ENCODE results near the gene METTL15. TPM values are rescaled to one million over a fixed set of nuclear protein-coding genes. Genes with fewer than 3 reads are reported as not detected.

Gene METTL15
- total and polyA plus RNA-seq, 2 experiments from 2014 or later = 9.0 to 19.8 TPM

- H3K36me3 ChIP-seq (ENCODE audit: insufficient read depth) = no peaks in the 10 kb centered on the region
- H3K27ac Mint-ChIP-seq = no peak overlapping the region
- H3K27me3 Mint-ChIP-seq (ENCODE audit: insufficient read depth, low read depth, poor library complexity) = no peaks in the 10 kb centered on the region
- DNase-seq (ENCODE audit: low spot score) (no peak), ATAC-seq (no peak)
- no peaks in the 10 kb centered on the region for H3K4me1 ChIP-seq (ENCODE audit: insufficient read depth)
- H3K4me1 Mint-ChIP-seq = no peaks in the 10 kb centered on the region
- peaks cover under 1% of the 10 kb centered on the region; the same call in 2 of the 3 replicates for H3K36me3 Mint-ChIP-seq (ENCODE audit: low read depth)
- TF ChIP-seq EZH2 (IDR thresholded peaks at IDR 0.05; ENCODE audit: low read depth, unreplicated experiment) = no peak
- TF ChIP-seq NANOG (IDR thresholded peaks at IDR 0.05; ENCODE audit: borderline replicate concordance) = no peak
- no peak for TF ChIP-seq JUNB (IDR thresholded peaks at IDR 0.05; ENCODE audit: unreplicated experiment)
- TF ChIP-seq ETS1 (IDR thresholded peaks at IDR 0.05) = no peak
- TF ChIP-seq STAT1 (IDR thresholded peaks at IDR 0.05; ENCODE audit: unreplicated experiment) = no peak
- no peak for TF ChIP-seq ZNF462 (CRISPR knock-in tag; IDR thresholded peaks at IDR 0.05)
- no peak for TF ChIP-seq ZNF114 (CRISPR knock-in tag; IDR thresholded peaks at IDR 0.05)
- TF ChIP-seq EZH2phosphoT487 (IDR thresholded peaks at IDR 0.05; ENCODE audit: unreplicated experiment) = no peak
- no peak for TF ChIP-seq CTCF (conservative IDR thresholded peaks at IDR 0.05; ENCODE audit: low read depth in 2 of 2)
- TF ChIP-seq CREB1 (CRISPR knock-in tag; IDR thresholded peaks at IDR 0.05; ENCODE audit: low read depth) = no peak
- TF ChIP-seq POLR2AphosphoS5 (IDR thresholded peaks at IDR 0.05; ENCODE audit: low read depth) = no peak
- no peak for TF ChIP-seq ZNF331 (CRISPR knock-in tag; IDR thresholded peaks at IDR 0.05; ENCODE audit: low read depth)
- TF ChIP-seq REST (IDR thresholded peaks at IDR 0.05; ENCODE audit: unreplicated experiment) = no peak
- no peaks in the 10 kb centered on the region for H3K9me2 ChIP-seq (ENCODE audit: insufficient read depth)
- H3K79me2 ChIP-seq (replicated peaks; ENCODE audit: insufficient read depth) = 0 out of 2 replicates have a peak, but pooled peaks cover 3% of the 10 kb centered on the region
- H3K9me3 Mint-ChIP-seq = peaks cover under 1% of the 10 kb centered on the region
- no peak overlapping the region for H3K4me3 Mint-ChIP-seq
- H3K4me3 ChIP-seq = no peak overlapping the region
- H3K27ac ChIP-seq (ENCODE audit: low read depth) = no peak overlapping the region
- no peak overlapping the region for H2AFZ ChIP-seq
- no peak overlapping the region for H3K4me2 ChIP-seq
- H3F3A ChIP-seq (replicated peaks; ENCODE audit: low read depth) = no peaks in the 10 kb centered on the region
- H4K20me1 ChIP-seq (replicated peaks; ENCODE audit: insufficient read depth) = no peaks in the 10 kb centered on the region; the same call in 1 of the 2 replicates
- H3K27me3 ChIP-seq (ENCODE audit: insufficient read depth) = no peaks in the 10 kb centered on the region
Observed at GRCh38 chr11:28227460-28227859, 119.3 kb downstream of the METTL15 start.

Data from GM23338 (cell line).